AG04450 (cell line): Measurements from ENCODE around the gene PRKN. TPM values are rescaled to one million over a fixed set of nuclear protein-coding genes. Genes with fewer than 3 reads are reported as not detected.

Experiments
- CTCF ChIA-PET: fragments of 300-600, 350-600 bp; formaldehyde crosslinking; extraction: SDS; loops from one replicate; lab custom pipeline; 2022; ENCODE audit warnings: antibody characterized with exemption, inconsistent platforms; lab: Charles Lee
- POLR2A ChIA-PET: fragments of 350-600 bp; formaldehyde crosslinking; extraction: SDS; loops from one replicate; lab custom pipeline; 2021; ENCODE audit warnings: antibody characterized with exemption, inconsistent platforms; lab: Yijun Ruan, JAX
- DNase-seq: peaks from one replicate; pipeline ENCODE4 v3.0.0-alpha.2; 2011; ENCODE audit warnings: low read depth, low spot score
- H3K27ac ChIP-seq: one replicate; pipeline ENCODE4 v1.5.1; 2012; ENCODE audit warnings: low read depth, low read length, control low read depth
- H3K27me3 ChIP-seq: one replicate; pipeline ENCODE4 v1.6.0; 2012; ENCODE audit warnings: low read length; ENCODE audit not compliant: control insufficient read depth, insufficient read depth
- H3K4me3 ChIP-seq: 2 replicates; pipeline ENCODE4 v1.5.1; 2011; ENCODE audit warnings: mild to moderate bottlenecking, low read depth, low read length, control low read depth
- H3K9me3 ChIP-seq: 2 replicates; pipeline ENCODE4 v1.5.1; 2012; ENCODE audit warnings: low read length; ENCODE audit not compliant: control insufficient read depth, insufficient read depth
- CTCF ChIP-seq: IDR thresholded peaks from 2 replicates; pipeline ENCODE4 v1.5.1; 2011; ENCODE audit warnings: low read depth, low read length, control low read depth, inconsistent platforms
- polyA plus RNA-seq: library from polyadenylated mRNA; depleted of rRNA; stranded (reverse); fragments of >200 nt; gene quantifications from 2 replicates; pipeline ENCODE4 v1.2.3, GENCODE V29; 2011

PRKN gene
- polyA plus RNA-seq, 1 experiment, result not detected

- no peak for DNase-seq
- Histone ChIP-seq H3K9me3 (peaks cover 12% of the 10 kb centered on the region), H3K4me3 (no peak overlapping the region), H3K27me3 (no peaks in the 10 kb centered on the region), H3K27ac (no peak overlapping the region)
- no peak for TF ChIP-seq CTCF
- ChIA-PET POLR2A (no interaction called here), CTCF (no interaction called here)
Observed at GRCh38 chr6:162581988-162582780, 145.4 kb downstream of the PRKN start.

DNA sequence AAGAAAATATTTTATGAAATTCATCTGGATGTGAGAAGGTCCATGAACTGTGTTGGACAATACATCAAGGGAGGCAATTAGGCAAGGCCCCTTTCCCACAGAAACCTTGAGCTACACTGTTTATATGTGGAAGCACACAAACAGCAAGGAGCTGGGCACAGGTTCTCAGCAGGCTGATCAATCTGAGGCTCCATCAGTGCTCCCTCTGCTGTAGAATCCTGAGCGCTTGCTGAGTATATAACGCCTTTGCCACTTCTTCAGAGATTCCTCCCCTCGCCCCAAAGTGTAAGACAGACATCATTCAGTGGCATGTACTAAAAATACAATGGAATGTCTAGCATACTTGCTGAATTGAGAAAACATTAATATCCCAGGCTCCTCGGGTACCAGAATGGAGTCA is 146.9 kb downstream of the PRKN start:
- Histone ChIP-seq H3K27ac (no peak overlapping the region), H3K9me3 (peaks cover 12% of the 10 kb centered on the region), H3K27me3 (no peaks in the 10 kb centered on the region), H3K4me3 (no peak overlapping the region)
- TF ChIP-seq CTCF, result no peak
- no peak for DNase-seq
- POLR2A ChIA-PET, result no interaction called here
- CTCF ChIA-PET, result no interaction called here

DNA sequence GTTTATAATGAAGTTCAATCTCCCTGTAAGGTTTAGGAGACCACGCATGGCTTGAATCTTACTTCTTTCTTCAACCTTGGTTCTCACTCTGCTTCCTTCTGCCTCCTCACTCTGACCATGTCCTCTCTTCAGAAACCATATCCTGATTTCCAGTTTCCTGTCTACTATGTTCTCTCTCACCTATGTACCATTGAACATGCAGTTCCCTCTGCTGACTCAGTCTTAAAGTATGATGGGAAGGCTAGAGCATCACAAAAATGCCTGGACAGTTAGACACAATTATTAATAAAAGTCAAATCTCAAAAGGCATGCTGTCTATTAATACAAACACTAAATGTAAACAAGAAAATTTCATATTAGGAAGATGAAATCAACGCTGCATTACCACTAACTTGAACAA is 151.6 kb downstream of the PRKN start:
- CTCF ChIA-PET, result no interaction called here
- POLR2A ChIA-PET, result no interaction called here

GRCh38 chr6:162572240-162572639 is 155.3 kb downstream of the PRKN start:
- no peaks in the 10 kb centered on the region for H3K27me3 ChIP-seq
- CTCF ChIA-PET, result no interaction called here
- peaks cover 31% of the 10 kb centered on the region for H3K9me3 ChIP-seq
- no peak overlapping the region for H3K27ac ChIP-seq
- POLR2A ChIA-PET, result no interaction called here
- no peak for DNase-seq
- no peak for TF ChIP-seq CTCF
- H3K4me3 ChIP-seq, result no peak overlapping the region

More for the DNA sequence above, 151.6 kb downstream of the PRKN start:
- TF ChIP-seq CTCF, result no peak
- Histone ChIP-seq H3K9me3 (peaks cover 26% of the 10 kb centered on the region), H3K27me3 (no peaks in the 10 kb centered on the region), H3K27ac (no peak overlapping the region), H3K4me3 (no peak overlapping the region)
- no peak for DNase-seq

DNA sequence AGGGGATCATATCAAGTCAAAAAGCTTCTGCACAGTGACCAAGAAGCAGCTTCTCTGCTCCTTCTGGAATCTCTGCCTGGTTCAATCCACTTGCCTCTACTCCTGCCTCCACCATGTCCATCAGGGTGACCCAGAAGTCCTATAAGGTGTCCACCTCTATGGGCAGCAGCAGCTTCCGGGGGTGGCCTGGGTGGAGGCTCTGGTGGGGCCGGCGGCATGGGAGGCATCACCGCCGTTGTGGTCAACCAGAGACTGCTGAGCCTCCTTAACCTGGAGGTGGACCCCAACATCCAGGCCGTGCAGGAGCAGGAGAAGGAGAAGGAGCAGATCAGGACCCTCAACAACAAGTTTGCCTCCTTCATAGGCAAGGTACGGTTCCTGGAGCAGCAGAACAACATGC is 159.3 kb downstream of the PRKN start:
- no peak for TF ChIP-seq CTCF
- ChIA-PET CTCF (no interaction called here), POLR2A (no interaction called here)
- DNase-seq, result no peak
- Histone ChIP-seq H3K4me3 (no peak overlapping the region), H3K27ac (no peak overlapping the region), H3K9me3 (peaks cover 23% of the 10 kb centered on the region), H3K27me3 (no peaks in the 10 kb centered on the region)
